GM12872 (cell line): ENCODE measurements around the gene ADAT1.

ENCODE experiments used
- CTCF ChIP-seq: IDR thresholded peaks from 3 replicates; pipeline ENCODE4 v1.5.1; 2011; ENCODE audit warnings: low read depth, mild to moderate bottlenecking, low read length, moderate library complexity; ENCODE audit not compliant: insufficient read depth

Gene ADAT1

GRCh38 chr16:75556431-75556950 is 66.6 kb downstream of the ADAT1 start:
- TF ChIP-seq CTCF, result no peak

- TF ChIP-seq CTCF, result 0 out of 3 replicates have a peak, but pooled peaks have one; percentile 10
Observed at GRCh38 chr16:75555707-75556430, 67.2 kb downstream of the ADAT1 start, which contains the start of gene TMEM231. Gene TMEM231, minus strand, starts transcription at chr16:75556252. Its CDS starts 43 bp downstream, at chr16:75556209.

GRCh38 chr16:75555213-75555706 is 67.8 kb downstream of the ADAT1 start:
- no peak for TF ChIP-seq CTCF

GRCh38 chr16:75552951-75553350 is 70.1 kb downstream of the ADAT1 start:
- TF ChIP-seq CTCF, result no peak

- peak; percentile 75 for TF ChIP-seq CTCF
Observed at GRCh38 chr16:75550211-75550662, 72.8 kb downstream of the ADAT1 start.
